NCI-H1436 (cell line): ENCODE results near the gene FOXK2.
A peak's percentile ranks its signal among the peaks of the same experiment; 100 is the strongest.
"Not testable (repeated sequence)": the region's sequence is repeated elsewhere in the genome, so short reads cannot be mapped to it uniquely, and the experiment has no call there.

ENCODE experiments used
- DNase-seq: peaks from one replicate; lab custom pipeline; 2025; lab: John Stamatoyannopoulos, UW

Gene FOXK2

GRCh38 chr17:82564241-82564640, 44.7 kb downstream of the FOXK2 start:
- DNase-seq = no peak

GRCh38 chr17:82565551-82565950, 46.0 kb downstream of the FOXK2 start:
- no peak for DNase-seq

- DNase-seq = peak; percentile 48
These were observed 46.8 kb downstream of the FOXK2 start for GRCh38 chr17:82566129-82566960.

GRCh38 chr17:82567286-82567685, 47.8 kb downstream of the FOXK2 start:
- DNase-seq = no peak

- DNase-seq = no peak
These were observed 49.5 kb downstream of the FOXK2 start for GRCh38 chr17:82568997-82569393.

GRCh38 chr17:82569621-82570020, 50.1 kb downstream of the FOXK2 start:
- no peak for DNase-seq

GRCh38 chr17:82570277-82570676, 50.7 kb downstream of the FOXK2 start:
- no peak for DNase-seq

- no peak for DNase-seq
These were observed 52.3 kb downstream of the FOXK2 start for GRCh38 chr17:82571855-82572254.

- no peak for DNase-seq
These were observed 54.5 kb downstream of the FOXK2 start for GRCh38 chr17:82574041-82574440.

- DNase-seq = not testable (repeated sequence)
These were observed 56.2 kb downstream of the FOXK2 start for GRCh38 chr17:82575581-82576221.

GRCh38 chr17:82577300-82577699, 57.8 kb downstream of the FOXK2 start:
- no peak for DNase-seq

GRCh38 chr17:82579969-82580368, 60.4 kb downstream of the FOXK2 start:
- DNase-seq = not testable (repeated sequence)

- DNase-seq = no peak
These were observed 62.7 kb downstream of the FOXK2 start for GRCh38 chr17:82582213-82582612.

GRCh38 chr17:82582709-82583108, 63.2 kb downstream of the FOXK2 start:
- DNase-seq = peak; percentile 48

GRCh38 chr17:82583720-82584234, 64.2 kb downstream of the FOXK2 start:
- DNase-seq = peak; percentile 53

- DNase-seq = not testable (repeated sequence)
These were observed 66.5 kb downstream of the FOXK2 start for GRCh38 chr17:82585935-82586575.

- DNase-seq = no peak
These were observed 67.2 kb downstream of the FOXK2 start for GRCh38 chr17:82586576-82587233.

GRCh38 chr17:82587234-82588086, 67.9 kb downstream of the FOXK2 start:
- no peak for DNase-seq

GRCh38 chr17:82588266-82589175, 69.0 kb downstream of the FOXK2 start:
- no peak for DNase-seq

GRCh38 chr17:82589851-82590180, 70.3 kb downstream of the FOXK2 start:
- DNase-seq = no peak
